Lung (tissue), 16 donors: ENCODE results near the gene FBN1. TPM values are rescaled to one million over a fixed set of nuclear protein-coding genes. Genes with fewer than 3 reads are reported as not detected.
A peak's percentile ranks its signal among the peaks of the same experiment; 100 is the strongest.

Experiments used
- ATAC-seq: fragments of 200-7000 bp; cut with Tn5 transposase; one replicate; pipeline ENCODE4 v1.9.1; 2020; ENCODE audit warnings: moderate number of reproducible peaks; ENCODE audit not compliant: insufficient read depth, low FRiP score
- DNase-seq, 3 donors: peaks; one replicate each; pipeline ENCODE4 v3.0.0-alpha.2; 2013 to 2017
- H3K27ac ChIP-seq, 2 donors: one replicate each; pipeline ENCODE4 v1.5.1; 2013; ENCODE audit warnings: mild to moderate bottlenecking in 2 of 2, moderate library complexity in 2 of 2, control low read depth in 1 of 2, inconsistent platforms in 1 of 2, low read depth in 1 of 2, low read length in 1 of 2
- H3K27me3 ChIP-seq, 3 donors: one replicate each; pipeline ENCODE4 v1.5.1; 2013; ENCODE audit warnings: low read length in 2 of 3; ENCODE audit not compliant: control insufficient read depth in 3 of 3, insufficient read depth in 3 of 3
- H3K36me3 ChIP-seq, 4 donors: one replicate each; pipeline ENCODE4 v1.5.1; 2013; ENCODE audit warnings: low read length in 4 of 4, mild to moderate bottlenecking in 1 of 4, moderate library complexity in 1 of 4; ENCODE audit not compliant: control insufficient read depth in 4 of 4, insufficient read depth in 4 of 4
- H3K4me1 ChIP-seq, 5 donors: one replicate each; pipeline ENCODE4 v1.5.1; 2013; ENCODE audit warnings: low read length in 5 of 5, mild to moderate bottlenecking in 2 of 5, moderate library complexity in 1 of 5; ENCODE audit not compliant: control insufficient read depth in 5 of 5, insufficient read depth in 5 of 5
- H3K4me3 ChIP-seq: one replicate; pipeline ENCODE4 v1.5.1; 2013; ENCODE audit warnings: mild to moderate bottlenecking, control low read depth, moderate library complexity
- H3K9ac ChIP-seq, 2 donors: one replicate each; pipeline ENCODE4 v1.5.1; 2013; ENCODE audit warnings: low read length in 2 of 2, control low read depth in 1 of 2; ENCODE audit not compliant: insufficient read depth in 1 of 2
- H3K9me3 ChIP-seq, 4 donors: one replicate each; pipeline ENCODE4 v1.5.1; 2013; ENCODE audit warnings: low read length in 3 of 4, mild to moderate bottlenecking in 1 of 4, moderate library complexity in 1 of 4; ENCODE audit not compliant: control insufficient read depth in 4 of 4, insufficient read depth in 3 of 4
- CTCF ChIP-seq: IDR thresholded peaks from 2 replicates; pipeline ENCODE4 v1.5.1; 2012; ENCODE audit warnings: mild to moderate bottlenecking; ENCODE audit errors: control extremely low read depth, extremely low read depth
- WGBS, 2 donors: extraction: QIAGEN DNeasy Blood & Tissue Kit; methylation state at CpG; one replicate each; pipeline ENCODE4 v1.1.7; 2013; 5-methylcytosine and 5-hydroxymethylcytosine counted together
- long read RNA-seq, 5 donors: transcript quantifications; one replicate each; lab custom pipeline, GENCODE V29; 2026
- polyA plus RNA-seq, 2 donors: library from polyadenylated mRNA; stranded (reverse); fragments of 200-250 nt; gene quantifications; one replicate each; pipeline ENCODE4 v1.2.1, GENCODE V29; 2013
- total RNA-seq, 2 donors: library from RNA; depleted of rRNA in 1 of 2; stranded (reverse); fragments of >200 nt in 1 of 2; gene quantifications; one replicate each; pipeline ENCODE4 v1.2.1, GENCODE V29; 2014 to 2021
- donor health status: control.
- donor health status: control.
- donor health status: Bipolar disorder and iron deficiency.
- donor health status: healthy.
- donor health status: DM: yes; HTN: yes; CAD: no.

Gene FBN1
- total RNA-seq, result 100 to 1,000 TPM in 1 of 2 donors, 10 to 100 TPM in 1; 98.3 to 170 TPM
- 10 to 100 TPM in 1 of 2 donors, 1 to 10 TPM in 1; 6.0 to 23.4 TPM for polyA plus RNA-seq
- long read RNA-seq, donor 1, full-length matches to known transcripts, result 3 of 11 reads
- long read RNA-seq, donor 1, partial matches to known transcripts, result 8 of 11 reads
- long read RNA-seq, donor 1, other reads (novel, unspliced or antisense), result 0 of 11 reads
- long read RNA-seq, donor 2, result 0 reads
- long read RNA-seq, donor 3, full-length matches to known transcripts, result 2 of 12 reads
- long read RNA-seq, donor 3, partial matches to known transcripts, result 10 of 12 reads
- long read RNA-seq, donor 3, other reads (novel, unspliced or antisense), result 0 of 12 reads
- long read RNA-seq, donor 4, result 0 reads
- long read RNA-seq, donor 5, full-length matches to known transcripts, result 4 of 4 reads
- long read RNA-seq, donor 5, partial matches to known transcripts, result 0 of 4 reads
- long read RNA-seq, donor 5, other reads (novel, unspliced or antisense), result 0 of 4 reads

GRCh38 chr15:48645558-48646330 is at the start of gene FBN1:
TSS of gene FBN1 (minus strand) at chr15:48645709. CDS start at chr15:48644769, 940 bp downstream.
- Histone ChIP-seq H3K36me3 (peaks cover 0 to 8% (median 0%) of the 10 kb centered on the region in 4 donors), H3K9ac (peak within 1 kb of the TSS; percentile 52 to 97), H3K4me1 (peaks cover 0 to 24% (median 4%) of the 10 kb centered on the region in 5 donors), H3K4me3 (peak within 1 kb of the TSS; percentile 79), H3K27me3 (peaks cover 0 to 14% (median 0%) of the 10 kb centered on the region in 3 donors), H3K27ac (peak within 1 kb of the TSS; percentile 78 to 89), H3K9me3 (no peaks in the 10 kb centered on the region)
- no peak for TF ChIP-seq CTCF
- 0 to 1% methylated on average over 57 to 66 of the region's 66 CpGs for WGBS, 2 donors
- ATAC-seq, result peak; percentile 84
- DNase-seq, result peak; percentile 92 to 96 (median 95)

DNA sequence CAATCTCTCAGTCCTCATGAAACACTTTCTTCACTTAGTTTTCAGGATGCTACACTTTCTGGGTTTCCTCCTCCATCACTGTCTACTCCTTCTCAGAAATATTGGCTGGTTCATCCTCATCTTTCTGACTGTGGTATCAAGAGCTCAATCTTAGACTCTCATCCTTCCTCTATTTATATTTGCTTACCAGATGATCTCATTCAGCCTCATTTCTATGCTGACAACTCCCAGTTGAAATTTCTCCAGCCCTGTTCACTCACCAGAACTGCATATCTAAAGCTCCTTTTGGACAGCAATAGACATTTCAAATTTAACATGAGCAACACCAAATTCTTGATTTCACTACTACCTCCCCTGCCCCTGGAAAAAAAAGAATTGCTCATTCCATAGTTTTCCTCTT is 48.0 kb upstream of the FBN1 start:
- ATAC-seq (no peak), DNase-seq (no peak)
- Histone ChIP-seq H3K27me3 (no peaks in the 10 kb centered on the region), H3K36me3 (no peaks in the 10 kb centered on the region), H3K4me1 (no peaks in the 10 kb centered on the region), H3K27ac (no peak overlapping the region), H3K9ac (no peak overlapping the region), H3K4me3 (no peak overlapping the region), H3K9me3 (no peaks in the 10 kb centered on the region)
- TF ChIP-seq CTCF, result no peak

DNA sequence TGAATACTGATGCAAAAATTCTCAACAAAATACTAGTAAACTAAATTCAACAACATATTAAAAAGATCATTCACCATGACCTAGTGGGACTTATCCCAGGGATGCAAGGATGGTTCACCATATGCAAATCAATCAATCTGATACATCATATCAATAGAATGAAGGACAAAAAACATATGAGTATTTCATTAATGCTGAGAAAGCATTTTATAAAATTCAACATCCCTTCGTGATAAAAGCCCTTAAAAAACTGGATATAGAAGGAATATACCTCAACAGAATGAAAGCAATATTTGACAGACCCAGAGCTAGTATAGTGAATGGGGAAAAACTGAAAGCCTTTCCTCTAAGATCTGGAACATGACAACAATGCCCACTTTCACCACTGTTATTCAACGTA is 43.0 kb upstream of the FBN1 start:
- Histone ChIP-seq H3K36me3 (no peaks in the 10 kb centered on the region), H3K4me3 (no peak overlapping the region), H3K9ac (no peak overlapping the region), H3K27ac (no peak overlapping the region), H3K9me3 (no peaks in the 10 kb centered on the region), H3K27me3 (no peaks in the 10 kb centered on the region), H3K4me1 (no peaks in the 10 kb centered on the region)
- TF ChIP-seq CTCF, result no peak
- DNase-seq (no peak), ATAC-seq (no peak)
- 47 to 48% methylated on average over 2 of the region's 2 CpGs for WGBS, 2 donors
